HG02678 (cell line): ENCODE results near the gene HORMAD2.

Source experiments
- ATAC-seq: cut with Tn5 transposase; IDR thresholded peaks from one replicate; pipeline ENCODE4 v1.9.1; 2021; ENCODE audit warnings: mild to moderate bottlenecking, moderate library complexity; ENCODE audit not compliant: unreplicated experiment

The HORMAD2 gene

GRCh38 chr22:30104501-30105156 is 24.4 kb downstream of the HORMAD2 start:
- no peak for ATAC-seq

GRCh38 chr22:30105483-30105882 is 25.2 kb downstream of the HORMAD2 start:
- ATAC-seq = no peak

- ATAC-seq = no peak
These were observed 33.2 kb downstream of the HORMAD2 start for GRCh38 chr22:30113494-30113893.

GRCh38 chr22:30114361-30114760 is 34.1 kb downstream of the HORMAD2 start:
- no peak for ATAC-seq

GRCh38 chr22:30115705-30116104 is 35.4 kb downstream of the HORMAD2 start:
- ATAC-seq = no peak

GRCh38 chr22:30116362-30117117 is 36.3 kb downstream of the HORMAD2 start:
- no peak for ATAC-seq

- ATAC-seq = no peak
These were observed 37.0 kb downstream of the HORMAD2 start for GRCh38 chr22:30117256-30117655.

- ATAC-seq = no peak
These were observed 38.0 kb downstream of the HORMAD2 start for GRCh38 chr22:30118291-30118690.

- no peak for ATAC-seq
These were observed 41.7 kb downstream of the HORMAD2 start for GRCh38 chr22:30121960-30122359.

GRCh38 chr22:30123463-30123862 is 43.2 kb downstream of the HORMAD2 start:
- ATAC-seq = no peak

- no peak for ATAC-seq
These were observed 47.5 kb downstream of the HORMAD2 start for GRCh38 chr22:30127749-30128166.

- ATAC-seq = no peak
These were observed 48.2 kb downstream of the HORMAD2 start for GRCh38 chr22:30128511-30128910.

- ATAC-seq = no peak
These were observed 49.4 kb downstream of the HORMAD2 start for GRCh38 chr22:30129636-30130035.

- no peak for ATAC-seq
These were observed 52.2 kb downstream of the HORMAD2 start for GRCh38 chr22:30132290-30132996.

- no peak for ATAC-seq
These were observed 60.1 kb downstream of the HORMAD2 start for GRCh38 chr22:30140414-30140813.

- no peak for ATAC-seq
These were observed 63.0 kb downstream of the HORMAD2 start for GRCh38 chr22:30143265-30143664.

- ATAC-seq = no peak
These were observed 64.1 kb downstream of the HORMAD2 start for GRCh38 chr22:30144391-30144790.

- ATAC-seq = no peak
These were observed 69.9 kb downstream of the HORMAD2 start for GRCh38 chr22:30150212-30150611.

- ATAC-seq = no peak
These were observed 78.0 kb downstream of the HORMAD2 start for GRCh38 chr22:30158277-30158676.

GRCh38 chr22:30158744-30159500 is 78.7 kb downstream of the HORMAD2 start:
- ATAC-seq = no peak
